Mammary epithelial cell (primary cell): ENCODE data around the gene FMNL1.

Source experiments
- EZH2 ChIP-seq: IDR thresholded peaks from 2 replicates; pipeline ENCODE4 v1.6.1; 2012; ENCODE audit warnings: low read length, inconsistent platforms, borderline replicate concordance
- TF ChIP-seq, protein P1 (sequence below), 2 donors: IDR thresholded peaks in 1 of 2; conservative IDR thresholded peaks in 1 of 2; 2 replicates each; pipeline ENCODE4 v1.5.1; 2011 to 2012; ENCODE audit warnings: inconsistent platforms in 2 of 2, low read length in 2 of 2, mild to moderate bottlenecking in 2 of 2, control low read depth in 1 of 2, low read depth in 1 of 2; ENCODE audit not compliant: insufficient read depth in 1 of 2; ENCODE audit errors: extremely low read depth in 1 of 2

DNA sequence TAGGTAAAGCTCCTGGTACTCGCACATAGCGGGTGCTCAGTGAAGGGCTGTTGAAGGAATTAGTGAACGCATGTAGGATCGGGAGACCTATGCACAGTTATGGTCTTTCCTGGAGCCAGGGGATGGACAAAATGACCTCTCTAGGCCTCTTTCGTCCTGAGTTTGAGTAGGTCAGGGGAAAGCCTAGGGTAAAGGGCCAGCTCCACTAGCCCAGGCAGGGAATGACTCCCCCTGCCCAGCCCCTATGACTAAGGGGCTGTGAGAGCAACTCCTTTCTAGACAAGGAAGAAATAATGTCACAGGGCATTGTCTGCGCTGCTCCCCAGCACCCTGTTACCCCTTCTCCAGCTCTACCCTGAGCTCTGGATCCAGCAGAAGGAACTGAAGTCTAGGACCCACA lies 24.6 kb upstream of the FMNL1 start:
- TF ChIP-seq, protein P1, sequence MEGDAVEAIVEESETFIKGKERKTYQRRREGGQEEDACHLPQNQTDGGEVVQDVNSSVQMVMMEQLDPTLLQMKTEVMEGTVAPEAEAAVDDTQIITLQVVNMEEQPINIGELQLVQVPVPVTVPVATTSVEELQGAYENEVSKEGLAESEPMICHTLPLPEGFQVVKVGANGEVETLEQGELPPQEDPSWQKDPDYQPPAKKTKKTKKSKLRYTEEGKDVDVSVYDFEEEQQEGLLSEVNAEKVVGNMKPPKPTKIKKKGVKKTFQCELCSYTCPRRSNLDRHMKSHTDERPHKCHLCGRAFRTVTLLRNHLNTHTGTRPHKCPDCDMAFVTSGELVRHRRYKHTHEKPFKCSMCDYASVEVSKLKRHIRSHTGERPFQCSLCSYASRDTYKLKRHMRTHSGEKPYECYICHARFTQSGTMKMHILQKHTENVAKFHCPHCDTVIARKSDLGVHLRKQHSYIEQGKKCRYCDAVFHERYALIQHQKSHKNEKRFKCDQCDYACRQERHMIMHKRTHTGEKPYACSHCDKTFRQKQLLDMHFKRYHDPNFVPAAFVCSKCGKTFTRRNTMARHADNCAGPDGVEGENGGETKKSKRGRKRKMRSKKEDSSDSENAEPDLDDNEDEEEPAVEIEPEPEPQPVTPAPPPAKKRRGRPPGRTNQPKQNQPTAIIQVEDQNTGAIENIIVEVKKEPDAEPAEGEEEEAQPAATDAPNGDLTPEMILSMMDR (conservative IDR thresholded peaks at IDR 0.05 in 1 of 2, IDR thresholded peaks at IDR 0.05 in 1 of 2; ENCODE audit: extremely low read depth in 1 of 2, insufficient read depth in 1 of 2, low read depth in 1 of 2, low read length in 2 of 2), result no peak
- TF ChIP-seq EZH2, result no peak
